ENCODE results near the gene FOXD1.
"Not testable (repeated sequence)": the region's sequence is repeated elsewhere in the genome, so short reads cannot be mapped to it uniquely, and the experiment has no call there.

FOXD1 gene

GRCh38 chr5:73448463-73449136, at the start of gene FOXD1:
TSS of gene FOXD1 (minus strand) at chr5:73448777. CDS start at chr5:73448362, 415 bp downstream.
- DNase-seq: peak; percentile 85 to 89 (median 88)

- no peak for DNase-seq
Measured at GRCh38 chr5:73497497-73498056, 49.0 kb upstream of the FOXD1 start.

- peak in 2 of 3 experiments; percentile 24 to 77 for DNase-seq
Measured at GRCh38 chr5:73496984-73497457, 48.4 kb upstream of the FOXD1 start.

- no peak for DNase-seq
Measured at GRCh38 chr5:73495772-73496335, 47.3 kb upstream of the FOXD1 start.

- no peak for DNase-seq
Measured at GRCh38 chr5:73494721-73495120, 46.1 kb upstream of the FOXD1 start.

- DNase-seq: no peak
Measured at GRCh38 chr5:73493421-73493820, 44.8 kb upstream of the FOXD1 start.

GRCh38 chr5:73491155-73491554, 42.6 kb upstream of the FOXD1 start:
- no peak for DNase-seq

GRCh38 chr5:73490088-73490487, 41.5 kb upstream of the FOXD1 start:
- no peak for DNase-seq

GRCh38 chr5:73488806-73489205, 40.2 kb upstream of the FOXD1 start:
- DNase-seq: no peak

- no peak for DNase-seq
Measured at GRCh38 chr5:73487815-73488214, 39.2 kb upstream of the FOXD1 start.

GRCh38 chr5:73487257-73487656, 38.7 kb upstream of the FOXD1 start:
- DNase-seq: not testable (repeated sequence)

GRCh38 chr5:73486119-73486899, 37.7 kb upstream of the FOXD1 start:
- DNase-seq: no peak

- DNase-seq: no peak
Measured at GRCh38 chr5:73485715-73486114, 37.1 kb upstream of the FOXD1 start.

GRCh38 chr5:73484511-73484910, 35.9 kb upstream of the FOXD1 start:
- DNase-seq: peak in 1 of 3 experiments; percentile 20

GRCh38 chr5:73483676-73484075, 35.1 kb upstream of the FOXD1 start:
- DNase-seq: no peak

GRCh38 chr5:73482383-73483136, 34.0 kb upstream of the FOXD1 start:
- peak in 1 of 3 experiments; percentile 88 for DNase-seq

GRCh38 chr5:73480500-73480899, 31.9 kb upstream of the FOXD1 start:
- no peak for DNase-seq

- no peak for DNase-seq
Measured at GRCh38 chr5:73472116-73472515, 23.5 kb upstream of the FOXD1 start.

GRCh38 chr5:73471654-73472053, 23.1 kb upstream of the FOXD1 start:
- no peak for DNase-seq

- DNase-seq: no peak
Measured at GRCh38 chr5:73469878-73470277, 21.3 kb upstream of the FOXD1 start.

- not testable (repeated sequence) for DNase-seq
Measured at GRCh38 chr5:73468638-73469037, 20.1 kb upstream of the FOXD1 start.

GRCh38 chr5:73464016-73464745, 15.6 kb upstream of the FOXD1 start:
- DNase-seq: no peak
